ENCODE results near the gene KCNH5.

KCNH5 gene

GRCh38 chr14:63032076-63032475, 13.2 kb downstream of the KCNH5 start:
- no peaks in the 10 kb centered on the region for H3K27me3 Mint-ChIP-seq
- DNase-seq (no peak), ATAC-seq (replicated peaks) (no peak)
- H3K4me1 Mint-ChIP-seq: no peaks in the 10 kb centered on the region
- no peaks in the 10 kb centered on the region for H3K36me3 Mint-ChIP-seq
- no peak overlapping the region for H3K27ac Mint-ChIP-seq
- H3K4me3 Mint-ChIP-seq: no peak overlapping the region
- H3K9me3 Mint-ChIP-seq: no peaks in the 10 kb centered on the region

GRCh38 chr14:63030113-63030512, 15.1 kb downstream of the KCNH5 start:
- no peaks in the 10 kb centered on the region for H3K27me3 Mint-ChIP-seq
- peaks cover 4 to 5% of the 10 kb centered on the region in 2 donors for H3K9me3 Mint-ChIP-seq
- H3K27ac Mint-ChIP-seq: no peak overlapping the region
- H3K4me1 Mint-ChIP-seq: no peaks in the 10 kb centered on the region
- H3K36me3 Mint-ChIP-seq: no peaks in the 10 kb centered on the region
- DNase-seq (no peak), ATAC-seq (replicated peaks) (no peak)
- H3K4me3 Mint-ChIP-seq: no peak overlapping the region

GRCh38 chr14:63027719-63028118, 17.5 kb downstream of the KCNH5 start:
- H3K9me3 Mint-ChIP-seq: peaks cover 4 to 5% of the 10 kb centered on the region in 2 donors
- DNase-seq: no peak
- no peak for ATAC-seq (replicated peaks)
- no peak overlapping the region for H3K27ac Mint-ChIP-seq
- no peaks in the 10 kb centered on the region for H3K27me3 Mint-ChIP-seq
- H3K4me1 Mint-ChIP-seq: no peaks in the 10 kb centered on the region
- no peaks in the 10 kb centered on the region for H3K36me3 Mint-ChIP-seq
- H3K4me3 Mint-ChIP-seq: no peak overlapping the region

GRCh38 chr14:63026491-63026890, 18.8 kb downstream of the KCNH5 start:
- H3K36me3 Mint-ChIP-seq: no peaks in the 10 kb centered on the region
- H3K4me1 Mint-ChIP-seq: no peaks in the 10 kb centered on the region
- DNase-seq (no peak), ATAC-seq (replicated peaks) (no peak)
- no peak overlapping the region for H3K4me3 Mint-ChIP-seq
- no peaks in the 10 kb centered on the region for H3K27me3 Mint-ChIP-seq
- H3K9me3 Mint-ChIP-seq: peaks cover 4 to 5% of the 10 kb centered on the region in 2 donors
- H3K27ac Mint-ChIP-seq: no peak overlapping the region

- H3K4me1 Mint-ChIP-seq: no peaks in the 10 kb centered on the region
- H3K9me3 Mint-ChIP-seq: no peaks in the 10 kb centered on the region
- DNase-seq (no peak), ATAC-seq (replicated peaks) (no peak)
- no peaks in the 10 kb centered on the region for H3K36me3 Mint-ChIP-seq
- H3K27me3 Mint-ChIP-seq: no peaks in the 10 kb centered on the region
- no peak overlapping the region for H3K4me3 Mint-ChIP-seq
- no peak overlapping the region for H3K27ac Mint-ChIP-seq
Observed at GRCh38 chr14:63014621-63015020, 30.6 kb downstream of the KCNH5 start.

GRCh38 chr14:63012171-63012570, 33.1 kb downstream of the KCNH5 start:
- H3K27ac Mint-ChIP-seq: no peak overlapping the region
- ATAC-seq (replicated peaks) (no peak), DNase-seq (no peak)
- H3K4me1 Mint-ChIP-seq: no peaks in the 10 kb centered on the region
- no peaks in the 10 kb centered on the region for H3K36me3 Mint-ChIP-seq
- no peak overlapping the region for H3K4me3 Mint-ChIP-seq
- no peaks in the 10 kb centered on the region for H3K27me3 Mint-ChIP-seq
- no peaks in the 10 kb centered on the region for H3K9me3 Mint-ChIP-seq

GRCh38 chr14:63011623-63012022, 33.6 kb downstream of the KCNH5 start:
- DNase-seq: no peak
- Mint-ChIP-seq H3K27me3 (no peaks in the 10 kb centered on the region), H3K4me1 (no peaks in the 10 kb centered on the region), H3K4me3 (no peak overlapping the region), H3K9me3 (no peaks in the 10 kb centered on the region), H3K27ac (no peak overlapping the region), H3K36me3 (no peaks in the 10 kb centered on the region)
- no peak for ATAC-seq (replicated peaks)

- no peak overlapping the region for H3K4me3 Mint-ChIP-seq
- H3K9me3 Mint-ChIP-seq: no peaks in the 10 kb centered on the region
- ATAC-seq (replicated peaks) (no peak), DNase-seq (no peak)
- H3K36me3 Mint-ChIP-seq: no peaks in the 10 kb centered on the region
- H3K27me3 Mint-ChIP-seq: no peaks in the 10 kb centered on the region
- no peak overlapping the region for H3K27ac Mint-ChIP-seq
- no peaks in the 10 kb centered on the region for H3K4me1 Mint-ChIP-seq
Observed at GRCh38 chr14:63009495-63009894, 35.8 kb downstream of the KCNH5 start.

- no peaks in the 10 kb centered on the region for H3K9me3 Mint-ChIP-seq
- no peak overlapping the region for H3K4me3 Mint-ChIP-seq
- H3K27me3 Mint-ChIP-seq: no peaks in the 10 kb centered on the region
- no peaks in the 10 kb centered on the region for H3K4me1 Mint-ChIP-seq
- H3K36me3 Mint-ChIP-seq: no peaks in the 10 kb centered on the region
- no peak for DNase-seq
- ATAC-seq (replicated peaks): no peak
- H3K27ac Mint-ChIP-seq: no peak overlapping the region
Observed at GRCh38 chr14:63006531-63006930, 38.7 kb downstream of the KCNH5 start.

GRCh38 chr14:62994096-62994495, 51.2 kb downstream of the KCNH5 start:
- ATAC-seq (replicated peaks): no peak
- Mint-ChIP-seq H3K9me3 (peaks cover 3 to 4% of the 10 kb centered on the region in 2 donors), H3K36me3 (no peaks in the 10 kb centered on the region), H3K4me1 (no peaks in the 10 kb centered on the region), H3K27me3 (no peaks in the 10 kb centered on the region), H3K27ac (no peak overlapping the region), H3K4me3 (no peak overlapping the region)
- no peak for DNase-seq

- H3K27me3 Mint-ChIP-seq: no peaks in the 10 kb centered on the region
- ATAC-seq (replicated peaks) (no peak), DNase-seq (no peak)
- H3K36me3 Mint-ChIP-seq: no peaks in the 10 kb centered on the region
- H3K27ac Mint-ChIP-seq: no peak overlapping the region
- H3K9me3 Mint-ChIP-seq: peaks cover 3 to 8% of the 10 kb centered on the region in 2 donors
- no peaks in the 10 kb centered on the region for H3K4me1 Mint-ChIP-seq
- H3K4me3 Mint-ChIP-seq: no peak overlapping the region
Observed at GRCh38 chr14:62988967-62989366, 56.3 kb downstream of the KCNH5 start.

GRCh38 chr14:62983821-62984220, 61.4 kb downstream of the KCNH5 start:
- no peaks in the 10 kb centered on the region for H3K27me3 Mint-ChIP-seq
- H3K9me3 Mint-ChIP-seq: peaks cover 4 to 5% of the 10 kb centered on the region in 2 donors
- H3K4me1 Mint-ChIP-seq: no peaks in the 10 kb centered on the region
- DNase-seq (no peak), ATAC-seq (replicated peaks) (no peak)
- H3K36me3 Mint-ChIP-seq: no peaks in the 10 kb centered on the region
- H3K4me3 Mint-ChIP-seq: no peak overlapping the region
- H3K27ac Mint-ChIP-seq: no peak overlapping the region

- ATAC-seq (replicated peaks): no peak
- Mint-ChIP-seq H3K4me1 (no peaks in the 10 kb centered on the region), H3K4me3 (no peak overlapping the region), H3K36me3 (no peaks in the 10 kb centered on the region), H3K27ac (no peak overlapping the region), H3K9me3 (peaks cover 3 to 5% of the 10 kb centered on the region in 2 donors), H3K27me3 (no peaks in the 10 kb centered on the region)
- no peak for DNase-seq
Observed at GRCh38 chr14:62980693-62981092, 64.6 kb downstream of the KCNH5 start.

- Mint-ChIP-seq H3K9me3 (peaks cover 5 to 6% of the 10 kb centered on the region in 2 donors), H3K4me3 (no peak overlapping the region), H3K36me3 (no peaks in the 10 kb centered on the region), H3K4me1 (no peaks in the 10 kb centered on the region), H3K27me3 (no peaks in the 10 kb centered on the region), H3K27ac (no peak overlapping the region)
- no peak for ATAC-seq (replicated peaks)
- no peak for DNase-seq
Observed at GRCh38 chr14:62957562-62957961, 87.7 kb downstream of the KCNH5 start.

GRCh38 chr14:62956413-62956812, 88.8 kb downstream of the KCNH5 start:
- DNase-seq (no peak), ATAC-seq (replicated peaks) (no peak)
- Mint-ChIP-seq H3K9me3 (peaks cover 1 to 2% of the 10 kb centered on the region in 2 donors), H3K4me3 (no peak overlapping the region), H3K4me1 (no peaks in the 10 kb centered on the region), H3K36me3 (no peaks in the 10 kb centered on the region), H3K27me3 (no peaks in the 10 kb centered on the region), H3K27ac (no peak overlapping the region)

GRCh38 chr14:62954165-62954564, 91.1 kb downstream of the KCNH5 start:
- Mint-ChIP-seq H3K27ac (no peak overlapping the region), H3K4me1 (no peaks in the 10 kb centered on the region), H3K36me3 (no peaks in the 10 kb centered on the region), H3K4me3 (no peak overlapping the region), H3K27me3 (no peaks in the 10 kb centered on the region), H3K9me3 (peaks cover 0 to 2% of the 10 kb centered on the region in 2 donors)
- DNase-seq: no peak
- ATAC-seq (replicated peaks): no peak

Measured in stimulated activated naive B cell treated with anti-CD40 and anti-IgM and Interleukin-4, amounts not matched to agents 10 μg/mL and 1 μg/mL and 100 μg/mL, for 72 hours (primary cell).